Measurements from ENCODE around the gene PAQR5.

GRCh38 chr15:69293741-69294615 lies 4.7 kb upstream of the PAQR5 start:
- no peak for TF ChIP-seq CTCF (IDR thresholded peaks at IDR 0.05)
- TF ChIP-seq ATF6 (CRISPR knock-in tag; IDR thresholded peaks at IDR 0.05), result no peak
- TF ChIP-seq CBFB (CRISPR knock-in tag; IDR thresholded peaks at IDR 0.05; ENCODE audit: low read depth), result no peak
- no peak for TF ChIP-seq ZBTB43 (CRISPR knock-in tag; IDR thresholded peaks at IDR 0.05)
- TF ChIP-seq E2F4 (CRISPR knock-in tag; IDR thresholded peaks at IDR 0.05; ENCODE audit: borderline replicate concordance, low read depth), result no peak
- TF ChIP-seq E2F1 (CRISPR knock-in tag; IDR thresholded peaks at IDR 0.05), result no peak
- TF ChIP-seq ESRRA (CRISPR knock-in tag; IDR thresholded peaks at IDR 0.05; ENCODE audit: borderline replicate concordance), result no peak
- no peak for TF ChIP-seq ZNF532 (CRISPR knock-in tag; IDR thresholded peaks at IDR 0.05; ENCODE audit: borderline replicate concordance)
- no peak for TF ChIP-seq HMGA2 (CRISPR knock-in tag; IDR thresholded peaks at IDR 0.05)

Data from WTC11 (cell line).